SKM-1 treated with dmso at 0.1 percent for 144 hours (cell line): ENCODE results near the gene PLA2G6.
"Not testable (repeated sequence)": the region's sequence is repeated elsewhere in the genome, so short reads cannot be mapped to it uniquely, and the experiment has no call there.

Source experiments
- DNase-seq: peaks from one replicate; lab custom pipeline; 2025; ENCODE audit not compliant: unreplicated experiment; lab: John Stamatoyannopoulos, UW

PLA2G6 gene

DNA sequence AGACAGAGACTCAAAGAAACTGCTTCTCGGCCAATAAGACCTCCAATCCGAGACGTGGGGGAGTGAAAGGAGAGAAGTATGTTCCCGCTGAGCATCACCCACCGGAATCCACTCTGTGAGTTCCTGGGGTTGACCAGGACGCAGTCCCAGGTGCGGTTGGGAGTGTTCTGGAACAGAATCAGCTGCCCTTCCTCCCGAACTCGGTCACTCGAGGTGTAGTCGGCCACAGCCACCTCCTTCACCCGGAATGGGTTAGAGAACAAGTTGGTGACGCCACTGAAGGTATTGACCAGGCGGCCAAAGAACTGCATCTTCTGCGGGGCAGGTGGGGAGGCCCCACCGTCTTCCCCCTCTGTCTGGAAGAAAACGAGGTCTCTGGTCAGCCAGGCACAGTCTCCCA is 12.5 kb downstream of the PLA2G6 start:
- no peak for DNase-seq

GRCh38 chr22:38167988-38168407 is 13.6 kb downstream of the PLA2G6 start:
- DNase-seq = no peak

DNA sequence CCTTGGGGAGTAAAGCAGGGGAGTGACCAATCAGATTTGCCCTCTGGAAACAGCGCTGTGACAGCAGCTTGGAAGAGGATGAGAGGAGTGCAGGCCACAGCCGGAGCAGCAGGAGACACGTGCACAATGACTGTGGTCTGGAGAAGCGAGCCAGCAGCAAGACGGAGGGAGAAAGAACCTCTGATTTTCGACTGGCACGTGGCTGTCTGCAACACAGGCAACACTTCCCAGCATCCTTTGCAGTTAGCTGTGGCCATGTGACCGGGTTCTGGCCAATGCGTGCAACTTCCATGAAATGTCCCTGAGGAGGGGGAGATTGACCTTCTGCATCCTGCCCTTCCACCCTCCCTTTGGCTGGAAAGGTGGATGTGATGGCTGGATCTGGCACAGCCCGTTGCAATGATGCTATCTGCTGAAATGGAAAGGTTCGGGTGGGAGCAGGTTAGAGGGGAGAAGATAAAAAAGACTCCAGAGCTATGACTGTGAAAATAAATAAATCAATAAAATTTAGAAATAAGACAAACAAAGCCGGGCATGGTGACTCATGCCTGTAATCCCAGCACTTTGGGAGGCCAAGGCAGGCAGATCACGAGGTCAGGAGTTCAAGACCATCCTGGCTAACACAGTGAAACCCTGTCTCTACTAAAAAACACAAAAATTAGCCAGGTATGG is 15.6 kb downstream of the PLA2G6 start:
- DNase-seq = no peak

DNA sequence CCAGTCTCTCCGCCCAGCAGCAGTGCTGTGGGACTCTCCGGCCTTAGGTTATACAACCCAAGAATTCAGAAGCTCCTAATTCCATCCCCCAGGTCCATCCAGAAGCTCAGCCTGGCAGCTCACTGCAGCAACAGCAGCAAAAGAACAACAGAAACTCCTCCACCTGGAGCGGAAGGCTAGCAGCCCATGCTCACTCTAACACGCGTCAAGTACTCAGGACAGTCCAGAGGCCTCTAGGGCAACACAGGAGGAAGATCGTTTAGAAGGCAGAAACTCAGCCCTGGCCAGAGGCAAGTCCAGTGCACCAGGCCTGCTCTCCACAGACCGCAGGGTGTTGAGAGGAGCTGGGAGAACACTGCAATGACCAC is 17.1 kb downstream of the PLA2G6 start:
- DNase-seq = no peak

DNA sequence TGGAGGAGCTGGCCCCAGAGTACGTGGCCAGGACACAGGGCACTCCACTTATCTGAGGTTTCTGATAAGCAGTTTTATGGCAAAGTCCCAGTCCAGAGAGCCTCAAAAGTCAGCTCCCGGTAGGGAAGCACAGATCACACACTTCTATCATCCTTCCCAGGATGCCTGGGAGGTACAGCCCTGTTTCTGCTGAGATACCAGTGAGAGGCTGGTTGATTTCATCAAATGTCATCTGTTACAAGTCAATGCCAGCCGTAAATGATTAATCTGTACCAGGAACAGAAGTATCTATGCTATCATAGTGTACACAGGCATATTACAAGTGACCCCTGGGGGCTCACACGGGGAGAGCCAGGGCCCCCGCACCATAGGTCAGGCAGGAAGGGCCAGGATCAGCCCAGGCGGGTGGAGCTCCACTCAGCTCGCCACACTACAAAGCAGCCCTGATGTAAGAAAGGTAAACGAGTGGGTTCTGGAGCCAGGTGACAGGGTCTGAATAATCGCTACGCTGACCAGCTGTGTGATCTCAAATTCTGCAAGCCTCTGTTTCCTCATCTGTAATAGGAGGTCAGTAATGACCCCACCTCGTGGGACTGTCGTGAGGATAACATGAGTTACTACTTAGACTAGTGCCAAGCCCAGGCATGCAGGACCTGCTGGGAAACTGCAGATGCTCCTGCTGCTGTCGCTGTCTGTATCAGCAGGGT is 17.6 kb downstream of the PLA2G6 start:
- DNase-seq = no peak

- no peak for DNase-seq
These were observed 18.5 kb downstream of the PLA2G6 start for GRCh38 chr22:38162881-38163843.

- no peak for DNase-seq
These were observed 25.9 kb downstream of the PLA2G6 start for GRCh38 chr22:38155703-38156102.

DNA sequence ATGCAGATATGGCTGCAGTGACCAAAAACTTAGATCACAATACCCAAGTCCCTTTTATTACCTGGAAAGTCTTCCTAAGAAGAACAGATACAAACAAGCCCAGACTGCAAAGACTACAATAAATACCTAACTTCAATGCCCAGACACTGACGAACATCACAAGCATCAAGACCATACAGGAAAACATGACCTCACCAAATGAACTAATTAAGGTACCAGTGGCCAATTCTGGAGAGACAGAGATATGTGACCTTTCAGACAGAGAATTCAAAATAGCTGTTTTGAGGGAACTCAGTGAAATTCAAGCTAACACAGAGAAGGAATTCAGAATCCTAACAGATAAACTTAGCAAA is 27.1 kb downstream of the PLA2G6 start:
- not testable (repeated sequence) for DNase-seq

DNA sequence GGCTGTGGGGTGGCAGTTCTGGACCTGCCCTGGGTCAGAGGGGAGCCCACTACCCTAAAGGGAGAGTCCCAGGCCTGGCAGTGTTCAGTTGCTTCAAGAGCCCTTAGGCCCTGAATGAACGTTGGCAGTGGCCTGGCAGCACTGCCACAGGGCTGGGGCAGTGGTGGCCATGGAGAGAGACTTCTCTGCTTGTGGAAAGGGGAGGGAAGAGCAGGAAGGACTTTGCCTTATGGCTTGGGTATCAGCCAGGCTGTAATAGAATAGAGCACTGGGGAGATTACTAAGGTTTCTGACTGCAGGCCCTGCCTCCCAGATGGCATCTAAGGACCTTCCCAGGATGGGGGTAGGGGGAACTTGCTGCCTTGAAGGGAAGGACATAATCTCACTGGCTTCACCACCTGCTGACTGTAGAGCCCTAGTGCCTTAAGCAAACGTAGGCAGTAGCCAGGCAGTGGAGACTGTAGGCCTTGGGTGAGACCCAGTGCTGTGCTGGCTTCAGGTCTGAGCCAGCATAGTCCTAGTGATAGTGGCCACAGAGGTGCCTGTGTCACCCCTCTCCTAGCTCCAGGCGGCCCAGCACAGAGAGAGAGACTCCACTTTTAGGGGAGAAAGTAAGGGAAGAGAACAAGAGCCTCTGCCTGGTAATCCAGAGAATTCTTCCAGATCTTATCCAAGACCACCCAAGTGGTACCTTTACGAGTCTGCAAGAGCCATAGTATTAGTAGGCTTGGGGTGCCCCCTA is 27.6 kb downstream of the PLA2G6 start:
- DNase-seq = no peak

- DNase-seq = no peak
These were observed 30.5 kb downstream of the PLA2G6 start for GRCh38 chr22:38151126-38151500.

- no peak for DNase-seq
These were observed 33.4 kb downstream of the PLA2G6 start for GRCh38 chr22:38148245-38148644.

DNA sequence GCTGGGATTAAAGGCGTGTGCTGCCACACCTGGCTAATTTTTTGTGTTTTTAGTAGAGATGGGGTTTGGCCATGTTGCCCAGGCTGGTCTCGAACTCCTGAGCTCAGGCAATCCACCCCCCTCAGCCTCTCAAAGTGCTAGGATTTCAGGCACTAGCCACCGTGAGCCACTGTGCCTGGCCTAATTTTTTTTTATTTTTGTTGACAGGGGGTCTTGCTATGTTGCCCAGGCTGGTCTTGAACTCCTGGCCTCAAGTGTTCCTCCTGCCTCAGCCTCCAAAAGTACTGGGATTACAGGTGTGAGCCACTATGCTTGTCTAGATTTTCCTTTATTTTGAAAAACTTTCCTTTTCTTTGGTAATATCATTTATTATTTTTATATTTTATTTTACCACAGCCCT is 35.5 kb downstream of the PLA2G6 start:
- not testable (repeated sequence) for DNase-seq

- no peak for DNase-seq
These were observed 37.6 kb downstream of the PLA2G6 start for GRCh38 chr22:38144025-38144405.

- DNase-seq = no peak
These were observed 39.0 kb downstream of the PLA2G6 start for GRCh38 chr22:38142606-38143005.

DNA sequence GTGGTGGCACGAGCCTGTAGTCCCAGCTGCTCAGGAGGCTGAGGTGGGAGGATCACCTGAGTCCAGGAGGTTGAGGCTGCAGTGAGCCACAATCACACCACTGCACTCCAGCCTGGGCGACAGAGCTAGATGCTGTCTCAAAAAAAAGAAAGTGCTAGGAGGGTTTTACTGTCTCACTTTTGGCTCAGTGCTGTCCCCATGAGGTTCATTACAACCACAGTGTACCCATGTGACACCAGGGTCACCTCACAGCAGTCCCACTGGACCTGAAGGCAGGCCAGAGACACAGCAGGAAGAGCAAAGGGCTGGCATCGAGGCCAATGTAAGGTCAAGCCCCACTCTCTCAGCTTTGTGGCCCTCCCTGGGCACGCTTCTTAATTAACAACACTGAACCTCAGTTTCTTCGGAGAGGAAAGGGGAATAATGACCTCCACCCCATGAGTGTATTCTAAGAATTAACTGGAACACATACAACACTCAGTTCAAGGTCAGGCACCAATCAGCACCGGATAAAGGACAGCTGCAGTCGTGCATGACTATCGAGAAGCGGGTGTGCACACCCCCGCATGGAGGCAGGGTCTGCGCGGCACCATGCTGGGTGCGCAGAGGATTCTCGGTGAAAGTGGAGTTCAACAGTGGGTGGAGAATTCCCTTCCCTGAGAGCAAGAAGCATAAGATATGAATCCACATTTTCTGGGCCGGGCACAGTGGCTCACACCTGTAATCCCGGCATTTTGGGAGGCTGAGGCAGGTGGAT is 40.2 kb downstream of the PLA2G6 start:
- DNase-seq = no peak

DNA sequence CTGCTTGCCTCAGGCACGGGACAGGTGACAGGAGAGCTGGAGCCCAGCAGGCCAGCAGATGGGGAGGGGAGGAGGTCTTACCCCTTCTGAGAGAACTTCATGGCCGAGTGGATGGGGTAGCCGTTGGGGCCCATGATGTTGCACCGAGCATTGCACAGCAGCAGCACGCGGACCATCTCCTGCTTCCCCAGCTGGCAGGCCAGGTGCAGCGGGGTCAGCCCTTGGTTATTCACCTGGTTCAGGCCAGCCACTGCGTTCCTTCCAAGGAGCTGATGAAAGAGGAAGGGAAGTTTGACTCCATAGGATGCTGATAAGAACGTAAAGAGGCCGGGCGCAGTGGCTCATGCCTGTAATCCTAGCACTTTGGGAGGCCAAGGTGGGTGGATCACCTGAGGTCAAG is 41.7 kb downstream of the PLA2G6 start:
- DNase-seq = no peak

GRCh38 chr22:38138961-38139360 is 42.7 kb downstream of the PLA2G6 start:
- DNase-seq = no peak

DNA sequence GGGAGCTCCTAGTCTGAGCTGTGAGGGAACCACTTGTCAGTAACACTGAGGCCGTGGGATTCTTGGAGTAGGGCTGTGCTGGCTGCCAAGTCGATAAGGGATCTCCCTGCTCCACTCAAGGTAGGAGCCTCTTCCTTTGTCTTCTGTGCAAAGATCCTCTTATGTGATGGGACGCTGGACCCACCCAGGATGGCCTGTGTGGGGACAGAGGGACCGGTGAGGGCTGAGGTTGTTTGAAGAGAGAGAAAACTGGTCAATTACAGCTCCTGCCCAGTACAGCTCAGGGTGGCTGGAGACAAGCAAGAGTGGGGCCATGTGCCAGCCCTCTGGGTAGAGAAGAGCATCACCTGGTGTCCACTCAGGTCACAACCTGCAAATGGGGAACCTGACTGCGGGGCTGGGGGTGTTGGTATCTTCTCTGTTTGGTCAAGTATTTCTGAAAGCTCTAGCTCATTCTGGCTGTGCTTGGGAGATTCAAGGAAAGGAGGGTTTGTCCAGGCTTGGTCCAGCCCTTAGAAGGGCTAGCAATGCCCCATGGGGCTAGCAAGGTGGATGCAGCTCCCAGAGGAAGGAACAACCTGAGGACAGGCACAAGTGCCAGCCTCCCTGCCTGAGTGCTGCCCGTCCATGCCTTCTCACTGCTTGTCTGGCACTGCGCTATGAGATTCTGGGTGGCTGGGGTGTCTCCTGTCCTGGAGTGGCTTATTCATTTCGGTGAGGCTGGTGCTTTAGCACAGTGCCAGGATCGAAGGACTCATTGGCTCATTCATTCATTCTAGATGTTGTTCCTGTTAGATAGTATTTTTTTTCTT is 43.5 kb downstream of the PLA2G6 start:
- DNase-seq = no peak

DNA sequence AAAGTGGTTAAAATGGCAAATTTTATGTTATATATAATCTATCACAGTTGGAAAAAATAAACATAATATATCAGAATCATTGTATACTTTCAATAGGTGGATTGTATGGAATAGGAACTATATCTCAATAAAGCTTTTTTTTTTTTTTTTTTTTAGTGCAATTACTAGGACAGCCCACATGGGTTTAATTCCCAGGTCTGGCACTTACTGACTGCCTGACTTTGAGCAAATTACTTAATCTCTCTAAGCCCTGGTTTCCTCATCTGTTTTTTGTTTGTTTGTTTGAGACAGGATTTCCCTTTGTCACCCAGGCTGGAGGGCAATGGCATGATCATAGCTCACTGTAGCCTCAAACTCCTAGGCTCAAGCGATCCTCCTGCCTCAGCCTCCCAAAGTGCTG is 45.0 kb downstream of the PLA2G6 start:
- no peak for DNase-seq
